Activated CD8-positive, alpha-beta memory T cell treated with anti-CD3 and anti-CD28 coated beads, Interleukin-2, amount 50 U/mL, for 24 hours (primary cell): ENCODE results near the gene TWF2.
"Not testable (repeated sequence)": the region's sequence is repeated elsewhere in the genome, so short reads cannot be mapped to it uniquely, and the experiment has no call there.

Experiments used
- DNase-seq: peaks from one replicate; pipeline ENCODE4 v3.0.0-alpha.2; 2020; ENCODE audit errors: extremely low read depth

Gene TWF2

GRCh38 chr3:52238761-52239701 lies at the start of gene TWF2:
Gene TWF2 (minus strand): TSS chr3:52239158. CDS start chr3:52239016, 142 bp downstream.
- DNase-seq, result peak; percentile 68

DNA sequence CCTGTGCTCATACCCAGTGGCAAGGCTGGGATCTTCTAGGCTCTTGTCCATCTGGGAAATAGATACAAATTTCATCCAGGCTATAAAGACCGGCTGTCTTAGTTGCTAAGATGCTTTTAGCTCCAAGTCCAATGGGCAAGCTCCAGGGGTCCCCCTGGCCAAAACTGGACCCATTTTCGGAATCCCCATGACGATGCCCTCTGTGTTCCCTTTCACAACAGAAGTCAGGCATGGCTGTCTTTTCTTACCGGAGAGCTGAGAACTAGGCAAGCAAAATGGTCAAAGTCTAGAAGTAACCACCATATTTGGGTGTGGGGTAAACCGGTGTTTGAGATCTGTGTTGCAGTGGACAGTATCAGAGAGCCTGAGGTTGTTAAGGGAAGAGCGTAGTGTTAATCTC lies 49.7 kb upstream of the TWF2 start:
- DNase-seq, result no peak

DNA sequence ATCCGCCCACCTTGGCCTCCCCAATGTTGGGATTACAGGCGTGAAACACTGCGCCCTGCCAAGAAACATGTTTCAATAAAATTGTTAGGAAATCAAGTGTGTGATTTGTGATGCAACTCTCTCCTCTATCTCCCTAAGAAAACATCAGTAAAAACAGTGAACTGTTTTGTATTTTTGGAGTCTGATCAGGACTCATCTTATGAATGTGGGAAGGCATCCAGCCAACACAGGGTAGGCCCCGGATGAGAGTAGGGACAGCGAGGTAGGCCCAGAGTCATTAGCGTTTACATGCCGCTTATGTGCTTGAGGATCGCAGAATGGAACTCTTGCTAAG lies 47.8 kb upstream of the TWF2 start:
- no peak for DNase-seq

DNA sequence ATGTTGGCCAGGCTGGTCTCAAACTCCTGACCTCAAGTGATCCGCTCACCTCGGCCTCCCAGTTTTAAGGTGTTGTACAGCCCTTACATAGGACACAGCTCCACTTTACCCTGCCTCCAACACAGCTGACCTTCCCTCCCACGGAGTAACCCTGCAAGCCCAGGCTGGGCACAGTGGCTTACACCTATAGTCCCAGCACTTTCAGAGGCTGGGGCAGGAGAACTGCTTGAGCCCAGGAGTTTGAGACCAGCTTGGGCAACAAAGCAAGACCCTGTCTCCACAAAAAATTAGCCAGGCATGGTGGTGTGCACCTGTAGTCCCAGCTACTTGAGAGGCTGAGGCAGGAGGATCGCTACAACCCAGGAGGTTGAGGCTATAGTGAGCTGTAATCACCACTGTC lies 45.1 kb upstream of the TWF2 start:
- DNase-seq, result not testable (repeated sequence)

- no peak for DNase-seq
These were observed 44.3 kb upstream of the TWF2 start for GRCh38 chr3:52283306-52283705.

DNA sequence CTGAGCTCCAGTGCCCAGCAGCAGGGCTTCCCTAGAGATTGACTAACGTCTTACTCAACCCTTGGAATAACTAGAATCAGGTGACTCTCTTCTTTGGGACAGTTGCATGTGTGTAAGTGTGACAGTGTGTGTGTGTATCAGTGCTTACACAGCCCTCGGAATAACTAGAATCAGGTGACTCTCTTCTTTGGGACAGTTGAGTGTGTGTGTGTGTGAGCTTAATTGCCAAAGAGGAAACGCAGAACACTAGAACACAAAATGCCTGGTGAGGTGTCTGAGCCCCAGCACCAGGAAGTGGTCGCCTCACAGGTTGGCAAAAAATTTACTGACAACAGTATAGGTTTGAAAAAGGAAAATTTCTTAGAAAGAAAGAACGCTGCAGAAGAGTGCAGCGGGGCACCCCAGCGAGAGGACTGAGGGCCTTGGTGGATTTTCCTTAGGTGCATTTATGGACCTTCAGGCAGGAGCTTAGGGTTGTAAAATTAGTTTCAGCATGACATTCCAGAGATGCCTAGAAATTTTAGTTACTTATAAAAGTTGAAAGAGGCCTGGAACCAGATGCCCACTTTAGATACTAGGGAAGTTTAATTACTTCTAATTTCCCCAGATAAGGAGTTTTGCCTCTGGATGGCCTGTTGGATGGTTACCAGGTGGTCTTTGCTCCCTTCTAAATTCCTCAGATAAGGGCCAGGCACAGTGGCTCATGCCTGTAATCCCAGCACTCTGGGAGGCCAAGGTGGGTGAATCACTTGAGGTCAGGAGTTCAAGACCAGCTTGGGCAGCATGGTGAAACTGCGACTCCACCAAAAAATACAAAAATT lies 43.2 kb upstream of the TWF2 start:
- no peak for DNase-seq

DNA sequence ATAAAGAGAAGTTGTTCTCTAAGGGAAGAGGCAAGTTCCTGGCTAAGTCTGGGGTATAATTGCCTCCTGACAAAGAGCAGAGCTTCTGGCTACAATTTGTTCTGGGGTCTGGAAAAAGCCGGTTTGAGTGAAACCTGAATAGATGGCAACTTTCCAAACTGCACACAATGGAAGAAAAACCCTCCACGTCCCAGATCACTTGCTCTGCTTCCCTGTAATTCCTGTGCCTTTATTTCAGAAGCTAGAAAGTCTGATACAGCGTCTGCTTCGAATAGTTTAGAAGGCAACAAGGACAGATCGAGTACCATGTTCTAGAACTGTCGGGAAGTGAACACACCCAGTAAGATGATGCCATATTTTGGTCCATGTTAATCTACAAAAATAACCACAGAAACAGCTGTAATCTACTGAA lies 41.1 kb upstream of the TWF2 start:
- no peak for DNase-seq

- no peak for DNase-seq
These were observed 40.6 kb upstream of the TWF2 start for GRCh38 chr3:52279596-52279995.

GRCh38 chr3:52278510-52279069 lies 39.6 kb upstream of the TWF2 start, which contains the start of gene WDR82:
Gene WDR82 (minus strand): TSS chr3:52278649. CDS start chr3:52278361, 288 bp downstream.
- peak; percentile 95 for DNase-seq

DNA sequence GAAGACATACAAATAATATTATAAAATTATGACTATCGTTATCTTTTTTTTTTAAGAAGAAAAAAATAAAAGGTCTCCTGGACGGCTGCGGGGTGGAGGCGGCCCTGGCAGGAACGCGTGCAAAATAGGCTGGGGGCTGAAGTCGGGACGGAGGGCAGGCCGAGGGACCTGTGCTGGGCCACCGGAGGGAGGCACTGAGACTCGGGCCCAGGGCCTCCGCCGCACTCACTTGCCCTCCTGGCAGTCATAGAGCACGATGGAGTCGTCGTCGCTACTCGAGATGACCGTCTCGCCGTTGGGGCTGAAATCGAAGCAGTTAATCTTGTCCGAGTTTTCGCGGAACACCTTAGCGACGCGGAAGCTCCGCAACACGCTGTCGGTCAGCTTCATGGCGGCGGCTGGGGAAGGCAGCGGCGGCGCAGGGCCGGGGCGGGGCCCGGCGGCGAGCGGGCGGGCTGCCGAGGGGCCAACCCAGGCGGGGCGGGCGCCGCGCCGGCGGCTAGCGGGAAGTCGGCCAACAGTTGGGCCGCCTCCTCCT lies 39.1 kb upstream of the TWF2 start:
- DNase-seq, result peak; percentile 30

DNA sequence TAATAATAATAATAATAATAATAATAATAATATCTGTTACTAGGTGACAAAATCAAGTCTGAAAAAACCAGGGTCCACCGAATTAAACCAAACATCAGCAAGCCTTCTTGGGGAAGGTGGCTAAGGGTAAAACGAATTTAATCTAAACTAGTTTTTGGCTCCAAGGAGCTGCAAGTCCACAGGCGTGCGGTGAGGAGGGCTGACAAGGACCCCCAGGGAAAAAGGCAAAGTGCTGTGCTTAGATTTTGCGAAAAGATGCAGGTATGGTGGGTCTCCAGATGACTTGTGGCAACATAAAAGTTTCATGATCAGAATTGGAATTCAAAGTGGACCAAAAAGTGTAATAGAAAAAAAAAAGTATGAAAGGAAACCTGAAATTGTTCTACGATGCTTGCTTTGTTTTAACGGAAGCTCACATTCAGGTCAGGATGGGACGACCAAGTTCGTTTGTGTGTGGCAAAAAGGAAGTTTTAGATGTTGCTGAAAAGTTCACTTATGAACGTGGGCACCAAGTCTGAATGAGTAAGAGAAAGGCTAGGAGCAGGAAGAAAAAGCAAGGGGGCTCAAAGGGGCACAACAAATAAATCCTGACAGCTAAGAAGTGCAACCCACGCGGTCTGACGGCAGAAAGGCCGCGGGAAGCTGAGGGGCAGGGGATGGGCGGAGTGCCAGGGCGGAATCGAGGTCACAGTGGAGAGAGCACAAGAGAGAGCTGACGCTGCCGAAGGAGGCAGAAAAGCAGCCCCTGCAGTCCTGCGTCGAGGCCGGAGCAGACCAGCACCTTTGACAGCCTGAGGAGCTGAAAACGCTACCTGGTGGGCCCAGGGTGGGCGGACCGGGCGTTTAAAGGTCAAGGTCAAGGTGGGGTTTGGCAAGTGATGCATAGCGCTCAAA lies 38.4 kb upstream of the TWF2 start:
- DNase-seq, result peak; percentile 46

DNA sequence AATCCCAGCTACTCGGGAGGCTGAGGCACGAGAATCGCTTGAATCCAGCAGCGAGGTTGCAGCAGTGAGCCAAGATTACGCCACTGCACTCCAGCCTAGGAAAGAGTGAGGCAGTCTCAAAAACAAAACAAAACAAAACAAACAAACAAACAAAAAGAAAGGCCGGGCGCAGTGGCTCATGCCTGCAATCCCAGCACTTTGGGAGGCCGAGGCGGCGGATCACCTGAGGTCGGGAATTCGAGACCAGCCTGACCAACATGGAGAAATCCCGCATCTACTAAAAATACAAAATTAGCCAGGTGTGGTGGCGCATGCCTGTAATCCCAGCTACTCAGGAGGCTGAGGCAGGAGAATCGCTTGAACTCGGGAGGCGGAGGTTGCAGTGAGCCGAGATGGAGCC lies 35.8 kb upstream of the TWF2 start:
- not testable (repeated sequence) for DNase-seq

DNA sequence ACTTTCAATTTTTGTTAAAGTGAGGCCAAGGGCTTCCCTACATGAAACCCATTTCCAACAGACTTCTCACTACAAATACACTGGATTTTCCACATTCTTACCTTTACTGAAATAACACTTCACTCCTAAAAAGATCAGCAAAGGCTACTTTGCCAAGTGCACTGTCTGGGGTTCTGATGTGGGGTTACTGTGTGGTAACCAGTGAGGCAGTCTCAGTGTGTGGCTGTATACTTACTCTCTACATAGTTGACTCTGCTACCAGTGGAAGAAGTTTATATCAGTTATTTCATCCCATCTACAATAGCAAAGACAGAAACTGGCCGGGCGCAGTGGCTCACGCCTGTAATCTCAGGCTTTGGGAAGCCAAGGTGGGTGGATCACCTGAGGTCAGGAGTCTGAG lies 33.9 kb upstream of the TWF2 start:
- no peak for DNase-seq

DNA sequence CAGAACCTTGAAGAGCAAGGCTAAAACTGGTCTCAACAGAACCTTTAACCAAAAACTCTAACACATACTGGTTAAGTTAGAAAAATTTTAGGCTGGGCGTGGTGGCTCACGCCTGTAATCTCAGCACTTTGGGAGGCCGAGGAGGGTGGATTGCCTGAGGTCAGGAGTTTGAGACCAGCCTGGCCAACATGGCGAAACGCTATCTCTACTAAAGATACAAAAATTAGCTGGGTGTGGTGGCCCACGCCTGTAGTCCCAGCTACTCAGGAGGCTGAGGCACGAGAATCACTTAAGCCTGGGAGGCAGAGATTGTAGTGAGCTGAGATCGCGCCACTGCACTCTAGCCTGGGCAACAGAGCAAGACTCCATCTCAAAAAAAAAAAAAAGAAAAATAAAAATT lies 33.2 kb upstream of the TWF2 start:
- DNase-seq, result not testable (repeated sequence)

GRCh38 chr3:52270252-52270754 lies 31.3 kb upstream of the TWF2 start:
- no peak for DNase-seq

GRCh38 chr3:52269776-52270175 lies 30.8 kb upstream of the TWF2 start:
- no peak for DNase-seq

DNA sequence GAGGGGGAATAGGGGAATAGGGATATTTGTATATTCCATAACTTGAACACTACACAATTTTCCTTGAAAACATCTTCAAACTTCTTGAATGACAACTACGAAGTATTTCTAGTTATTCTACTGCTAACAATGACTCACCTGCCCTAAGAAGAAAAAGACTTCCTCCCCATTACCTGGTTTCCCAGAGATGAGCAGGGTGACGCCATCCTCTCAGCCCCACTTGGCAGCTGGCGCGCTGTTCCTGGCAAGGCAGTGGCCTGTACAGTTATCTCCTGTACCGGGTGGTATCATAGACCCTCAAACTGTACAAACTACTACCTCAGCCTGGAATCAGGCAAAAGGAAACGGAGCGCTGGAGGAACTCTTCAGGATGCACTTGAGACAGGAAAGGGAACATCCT lies 29.1 kb upstream of the TWF2 start:
- DNase-seq, result no peak

DNA sequence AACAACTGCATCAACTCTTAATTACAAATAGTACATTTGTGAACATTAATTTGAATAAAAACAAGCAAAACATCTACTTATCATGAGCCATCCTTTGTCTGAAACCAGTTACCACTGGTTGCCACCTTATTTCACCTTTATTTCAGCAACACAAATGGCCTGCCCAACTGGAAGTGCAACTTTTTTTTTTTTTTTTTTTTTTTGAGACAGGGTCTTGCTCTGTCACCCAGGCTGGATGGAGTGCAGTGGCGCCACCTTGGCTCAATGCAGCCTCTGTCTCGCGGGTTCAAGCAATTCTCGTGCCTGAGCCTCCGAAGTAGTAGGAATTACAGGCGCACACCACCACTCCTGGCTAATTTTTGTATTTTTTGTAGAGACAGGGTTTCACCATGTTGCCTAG lies 26.4 kb upstream of the TWF2 start:
- DNase-seq, result no peak

DNA sequence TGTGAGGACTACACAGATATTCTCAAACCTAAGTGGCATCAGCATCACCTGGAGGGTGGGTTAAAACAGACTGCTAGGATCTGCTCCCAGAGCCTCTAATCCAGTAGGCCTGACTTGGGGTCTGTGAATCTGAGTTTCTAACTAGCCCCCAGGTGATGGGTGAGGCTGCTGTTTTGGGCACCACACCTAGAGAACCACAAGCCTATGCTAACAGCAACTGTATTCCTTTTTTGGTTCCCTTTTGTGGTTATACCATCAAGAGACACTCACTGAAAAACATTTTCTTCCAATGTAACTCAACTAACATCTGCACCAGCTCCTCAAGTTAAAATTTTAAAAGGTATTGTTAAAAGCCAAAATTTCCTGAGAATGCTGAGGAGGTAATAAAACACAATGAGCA lies 23.5 kb upstream of the TWF2 start:
- no peak for DNase-seq

DNA sequence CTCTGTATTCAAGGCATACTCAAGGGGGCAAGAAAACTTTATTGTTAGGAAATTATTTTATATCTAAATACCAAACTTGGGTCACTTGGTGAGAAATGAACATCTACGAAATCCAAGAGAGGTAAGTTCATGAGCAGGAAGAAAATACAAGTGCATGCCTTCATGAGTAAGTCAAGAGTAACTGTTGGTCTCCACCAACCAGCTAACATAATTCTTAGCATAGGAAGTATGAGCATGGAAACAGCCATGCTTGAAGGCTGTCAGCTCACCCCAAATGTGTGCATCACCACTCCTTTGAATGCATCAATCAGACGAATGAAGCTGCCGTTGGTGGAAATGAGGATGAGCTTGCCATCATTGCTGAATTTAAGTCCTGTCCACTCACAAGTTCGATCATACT lies 20.5 kb upstream of the TWF2 start:
- DNase-seq, result no peak

GRCh38 chr3:52259035-52259434 lies 20.1 kb upstream of the TWF2 start:
- no peak for DNase-seq
